H1 (cell line): Measurements from ENCODE around the gene CYBB. TPM values are rescaled to one million over a fixed set of nuclear protein-coding genes. Genes with fewer than 3 reads are reported as not detected.

Experiments used
- EZH2 ChIP-seq: fragments of 200-600 bp; sonication (generic); IDR thresholded peaks from 2 replicates; pipeline ENCODE4 v1.7.1; 2012; ENCODE audit warnings: low read depth, mild to moderate bottlenecking, moderate library complexity, low read length, inconsistent platforms; ENCODE audit not compliant: severe bottlenecking
- FOSL1 ChIP-seq: IDR thresholded peaks from 2 replicates; pipeline ENCODE4 v1.6.1; 2011; ENCODE audit warnings: mild to moderate bottlenecking, low read depth, low read length, moderate library complexity; ENCODE audit not compliant: insufficient read depth
- YY1 ChIP-seq: IDR thresholded peaks from 2 replicates; pipeline ENCODE4 v1.6.1; 2011; ENCODE audit warnings: low read depth, mild to moderate bottlenecking, low read length
- polyA plus RNA-seq, 7 experiments: library from polyadenylated mRNA; depleted of rRNA in 3 of 7; stranded (reverse) in 5 of 7; unstranded in 2 of 7; fragments of >200 nt in 5 of 7; fragments of 200-250 nt in 2 of 7; gene quantifications; 1 replicate in 5 of 7; 2 replicates in 1 of 7; 4 replicates in 1 of 7; pipeline versions ENCODE4 v1.2.1 to v1.2.3, GENCODE V29; 2011 to 2013; ENCODE audit warnings: missing spikeins in 2 of 7, mixed read lengths in 2 of 7
- total RNA-seq: library from RNA; stranded (reverse); fragmentation: NEBNext Ultra II Directional; extraction: Animal tissue kit (Norgen Biotek cat#: 25700); gene quantifications from 2 replicates; pipeline ENCODE4 v1.2.1, GENCODE V29; 2021

CYBB gene
- total and polyA plus RNA-seq, 2 of the 8 experiments (the other 6 are each of a cell fraction or from before 2014, with no cell fraction given), result 0.03 to 0.09 TPM

DNA sequence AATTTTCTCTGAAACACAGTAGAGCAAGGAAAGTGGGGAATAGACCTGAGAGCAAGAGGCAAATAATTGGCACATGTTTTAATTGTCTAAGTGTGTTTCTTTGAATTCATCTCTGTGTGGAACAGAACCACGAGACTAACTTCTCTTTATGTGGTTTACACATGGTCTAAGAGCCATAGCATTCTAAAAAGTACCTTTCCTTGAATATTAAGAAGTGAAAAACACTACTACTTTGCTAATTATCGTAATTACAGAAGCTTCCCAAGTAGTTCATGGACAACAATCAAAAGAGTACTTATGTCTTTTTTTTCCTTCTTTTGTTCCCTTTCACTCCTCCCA, 2.9 kb upstream of the CYBB start (continued):
- TF ChIP-seq EZH2 (no peak), FOSL1 (no peak), YY1 (no peak)
